GM18873 (cell line): ENCODE results near the gene UBE3B.

Source experiments
- ATAC-seq: cut with Tn5 transposase; IDR thresholded peaks from one replicate; pipeline ENCODE4 v1.9.1; 2021; ENCODE audit warnings: mild to moderate bottlenecking, moderate library complexity, moderate number of reproducible peaks; ENCODE audit not compliant: unreplicated experiment, low FRiP score

The UBE3B gene

DNA sequence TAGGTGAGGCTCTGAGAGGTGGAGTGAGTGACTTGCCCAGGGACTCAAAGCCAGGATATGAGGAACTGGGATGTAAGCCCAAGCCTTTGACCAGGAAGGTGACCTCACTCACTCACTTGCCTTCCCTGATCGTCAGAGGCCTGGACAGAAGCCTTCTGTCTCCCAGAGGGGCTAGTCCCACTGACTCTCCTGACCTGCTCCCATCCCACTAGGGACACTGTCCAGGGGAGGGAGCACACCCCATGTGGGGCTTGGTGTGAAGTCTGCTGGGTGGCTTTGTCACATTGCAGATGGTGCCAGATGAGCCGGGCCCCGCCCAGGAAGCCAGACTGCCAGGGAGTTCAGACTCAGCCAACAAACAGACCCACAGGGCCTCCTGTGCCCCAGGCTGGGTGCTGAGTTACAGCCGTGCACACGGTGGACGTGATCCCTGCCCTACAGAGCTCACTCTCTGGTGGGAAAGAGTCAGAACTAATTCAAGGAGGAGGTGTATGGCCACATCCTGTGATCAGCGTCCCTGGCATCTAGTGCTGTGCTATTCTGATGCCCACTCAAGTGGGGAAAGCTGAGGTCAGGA, 67.6 kb downstream of the UBE3B start:
- no peak for ATAC-seq

DNA sequence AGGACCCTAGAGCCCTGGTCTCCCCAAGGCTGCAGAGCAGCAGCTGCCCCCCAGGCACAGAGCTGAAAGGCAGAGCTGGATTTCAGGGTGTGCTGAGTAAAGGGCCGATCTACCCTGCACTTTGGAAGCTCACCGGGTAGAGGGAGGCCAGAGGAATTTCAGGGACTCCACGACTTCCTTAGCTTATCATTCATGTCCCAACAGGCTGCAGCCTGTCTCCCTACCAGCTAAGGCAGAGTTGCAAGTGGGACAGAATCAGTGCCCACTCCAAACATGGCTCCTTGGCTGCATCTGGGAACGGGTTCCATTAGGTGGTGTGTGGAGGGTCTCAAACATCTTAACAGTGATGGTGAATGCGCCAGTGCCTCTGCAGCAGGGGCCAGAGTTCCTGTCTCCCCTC, 68.4 kb downstream of the UBE3B start:
- no peak for ATAC-seq

DNA sequence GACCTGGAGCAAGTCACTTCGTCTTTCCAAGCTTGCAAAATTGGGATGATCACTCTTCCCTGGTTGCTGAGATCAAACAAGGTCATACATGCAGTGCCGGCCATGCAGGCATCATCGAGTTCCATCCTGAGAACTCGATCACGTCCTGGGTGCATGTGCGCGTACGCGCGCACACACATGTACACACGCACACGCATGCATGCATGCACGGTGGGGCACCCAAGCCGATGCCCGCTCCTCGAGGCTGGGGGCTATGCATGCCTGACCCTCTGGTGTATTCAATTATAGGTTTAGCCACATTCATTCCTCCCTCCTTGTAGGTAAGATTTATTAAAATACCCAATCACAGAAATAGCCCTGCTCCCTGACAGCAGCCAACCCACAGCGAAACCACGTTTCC, 69.9 kb downstream of the UBE3B start:
- ATAC-seq: no peak

- ATAC-seq: no peak
Measured at GRCh38 chr12:109548258-109548657, 70.8 kb downstream of the UBE3B start.

DNA sequence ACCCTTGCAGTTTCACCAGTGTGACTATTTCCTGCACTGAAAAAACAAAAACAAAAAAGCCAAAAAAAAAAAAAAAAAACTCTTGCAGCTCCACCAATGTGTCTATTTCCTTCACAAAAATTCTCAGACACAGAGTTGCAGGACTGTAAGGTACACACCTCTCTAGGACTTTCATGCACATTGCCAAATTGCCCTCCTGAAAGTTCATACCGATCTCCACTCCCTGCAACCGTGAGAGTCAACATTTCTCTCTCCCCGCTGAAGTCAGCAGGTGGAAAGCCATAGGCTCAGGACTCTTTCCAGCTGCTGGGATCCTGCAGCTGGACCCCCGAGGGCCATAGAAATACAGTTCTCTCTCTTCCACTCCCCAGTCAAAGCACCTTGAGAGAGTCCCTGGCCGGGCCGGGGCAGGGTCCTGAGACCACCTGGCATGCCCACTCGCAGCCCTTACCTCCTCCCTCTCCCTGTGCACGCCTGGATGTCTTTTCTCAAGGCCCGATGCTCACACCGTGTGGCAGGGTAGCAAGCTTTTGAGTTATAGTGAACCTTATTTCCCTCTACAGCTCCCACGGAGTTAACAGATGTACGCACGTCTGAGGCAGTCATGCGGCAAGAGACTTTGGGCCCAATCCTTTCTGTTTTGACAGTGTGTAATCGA, 72.3 kb downstream of the UBE3B start:
- ATAC-seq: no peak

- no peak for ATAC-seq
Measured at GRCh38 chr12:109550281-109550680, 72.8 kb downstream of the UBE3B start.

DNA sequence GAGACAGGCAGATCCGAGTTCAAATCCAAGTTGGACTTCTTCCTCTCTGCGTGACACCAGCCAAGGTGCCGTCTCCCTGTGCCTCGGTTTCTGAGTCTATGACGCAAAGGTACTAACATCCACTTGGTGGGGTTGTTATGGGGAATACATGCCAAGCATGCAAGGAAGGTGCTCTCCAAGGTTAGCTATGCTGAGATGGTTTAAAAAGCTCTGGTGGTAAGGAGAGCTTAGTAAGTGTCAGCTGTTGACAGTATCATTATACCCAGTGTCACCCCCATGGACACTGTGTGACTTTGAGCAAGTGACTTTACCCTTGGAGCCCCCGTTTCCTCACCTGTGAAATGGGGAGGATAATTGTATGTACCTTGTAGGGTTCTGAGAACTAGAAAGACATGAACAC, 73.7 kb downstream of the UBE3B start:
- ATAC-seq: no peak

- ATAC-seq: no peak
Measured at GRCh38 chr12:109552971-109553370, 75.5 kb downstream of the UBE3B start.

DNA sequence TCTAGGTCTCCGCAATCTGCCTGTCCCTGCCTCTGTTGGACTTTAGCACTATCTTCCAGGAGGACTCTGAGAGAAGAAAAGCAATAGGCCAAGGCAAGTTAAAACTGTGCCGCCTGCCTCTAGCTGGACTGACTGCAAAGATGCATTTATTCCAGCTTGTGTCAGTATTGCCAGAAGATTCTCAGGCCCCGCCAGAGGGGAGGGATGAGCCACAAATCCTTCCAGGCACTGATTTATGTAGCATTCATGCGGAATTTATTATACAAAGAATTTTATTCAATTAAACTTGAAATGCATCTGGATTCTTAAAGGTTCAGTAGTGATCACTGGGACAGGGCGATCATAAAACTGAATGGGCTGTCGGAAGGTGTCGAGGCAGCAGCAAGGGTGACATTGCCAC, 76.0 kb downstream of the UBE3B start:
- ATAC-seq: no peak

GRCh38 chr12:109553906-109554500, 76.6 kb downstream of the UBE3B start:
- ATAC-seq: no peak

GRCh38 chr12:109554761-109555160, 77.3 kb downstream of the UBE3B start:
- no peak for ATAC-seq

GRCh38 chr12:109555431-109556315, 78.2 kb downstream of the UBE3B start:
- ATAC-seq: no peak

GRCh38 chr12:109557200-109557599, 79.8 kb downstream of the UBE3B start:
- ATAC-seq: no peak

- no peak for ATAC-seq
Measured at GRCh38 chr12:109557805-109558204, 80.4 kb downstream of the UBE3B start.

GRCh38 chr12:109558374-109559199, 81.2 kb downstream of the UBE3B start:
- ATAC-seq: no peak

- no peak for ATAC-seq
Measured at GRCh38 chr12:109559200-109559505, 81.7 kb downstream of the UBE3B start.

GRCh38 chr12:109559601-109560000, 82.2 kb downstream of the UBE3B start:
- no peak for ATAC-seq

GRCh38 chr12:109560867-109561710, 83.7 kb downstream of the UBE3B start:
- no peak for ATAC-seq

- ATAC-seq: no peak
Measured at GRCh38 chr12:109561711-109562030, 84.2 kb downstream of the UBE3B start.

DNA sequence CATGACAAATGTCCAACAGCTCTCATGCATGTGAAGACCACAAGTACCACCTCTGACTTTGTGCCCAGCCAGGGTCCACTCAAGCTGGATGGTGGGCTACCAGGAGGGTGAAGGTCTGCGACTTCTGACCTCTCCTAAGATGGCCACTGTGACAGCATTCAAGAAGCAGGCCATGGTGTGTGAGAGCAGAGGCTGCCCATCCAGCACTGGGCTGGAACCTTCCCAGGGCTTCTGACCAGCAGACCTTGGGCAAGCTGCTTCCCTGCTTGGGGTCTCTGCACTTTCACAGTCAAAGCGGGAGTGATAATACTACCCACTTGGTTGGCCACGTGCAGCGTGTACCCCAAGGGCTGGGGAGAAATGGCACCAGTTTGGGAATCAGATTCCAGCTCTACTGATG, 85.4 kb downstream of the UBE3B start:
- ATAC-seq: no peak
